K562 (cell line): ENCODE results near the gene SPDYE17. TPM values are rescaled to one million over a fixed set of nuclear protein-coding genes. Genes with fewer than 3 reads are reported as not detected.
"Not testable (repeated sequence)": the region's sequence is repeated elsewhere in the genome, so short reads cannot be mapped to it uniquely, and the experiment has no call there.

Experiments
- ATAC-seq: fragments of 200-7000 bp; cut with Tn5 transposase; 3 replicates; pipeline ENCODE4 v1.9.1; 2020; ENCODE audit warnings: moderate library complexity
- BruUV-seq: library from RNA; stranded (reverse); fragments of 400-500 nt; replicated peaks from 2 replicates; lab custom pipeline; 2021; lab: Mats Ljungman, UMichigan
- CTCF ChIA-PET: fragments of 300-600 bp; formaldehyde crosslinking; extraction: SDS; loops from one replicate; lab custom pipeline; 2021; ENCODE audit warnings: low intra/inter-chr PET ratio; lab: Yijun Ruan, JAX
- POLR2A ChIA-PET: fragments of 300-600, 350-650 bp; sonication (Branson Sonifier 250); formaldehyde crosslinking; extraction: SDS; loops from one replicate; lab custom pipeline; 2021; ENCODE audit warnings: antibody characterized with exemption, inconsistent platforms; lab: Yijun Ruan, JAX
- DNase-seq, 4 experiments: peaks; one replicate each; pipeline versions ENCODE4 v3.0.0 to v3.0.0-alpha.2; 2011 to 2018; ENCODE audit warnings: low spot score in 3 of 4, mixed read lengths in 3 of 4; ENCODE audit errors: extremely low read depth in 1 of 4
- FAIRE-seq: peaks from 2 replicates; lab custom pipeline; 2011; peaks lifted over from hg19 to GRCh38; lab: Jason Lieb, UNC
- H2AFZ ChIP-seq: 2 replicates; pipeline ENCODE4 v1.6.0; 2011; ENCODE audit warnings: low read depth, low read length, control low read depth, inconsistent platforms
- H3K27ac ChIP-seq: fragments of 200-600 bp; 3 replicates; pipeline ENCODE4 v1.8.0; 2011; ENCODE audit warnings: low read depth, mild to moderate bottlenecking, control low read depth, inconsistent platforms, low read length, moderate library complexity, mixed read lengths; ENCODE audit errors: extremely low read depth
- H3K27me3 ChIP-seq, 2 experiments: fragments of 300-600 bp in 1 of 2; 2 replicates in 1 of 2; 3 replicates in 1 of 2; pipeline versions ENCODE4 v1.6.0 to v1.8.0; 2011; ENCODE audit warnings: inconsistent platforms in 2 of 2, low read length in 2 of 2, mild to moderate bottlenecking in 1 of 2, mixed read lengths in 1 of 2, moderate library complexity in 1 of 2; ENCODE audit not compliant: control insufficient read depth in 2 of 2, insufficient read depth in 2 of 2
- H3K36me3 ChIP-seq: fragments of 300-600 bp; 3 replicates; pipeline ENCODE4 v1.8.0; 2011; ENCODE audit warnings: mild to moderate bottlenecking, low read length, inconsistent platforms; ENCODE audit not compliant: control insufficient read depth, insufficient read depth
- H3K4me1 ChIP-seq, 2 experiments: fragments of 200-600 bp in 1 of 2; replicated peaks in 1 of 2; 2 replicates in 1 of 2; 3 replicates in 1 of 2; pipeline versions ENCODE4 v1.5.1 to v1.8.0; 2011; ENCODE audit warnings: inconsistent platforms in 2 of 2, low read length in 2 of 2, mild to moderate bottlenecking in 1 of 2, mixed read lengths in 1 of 2, moderate library complexity in 1 of 2; ENCODE audit not compliant: control insufficient read depth in 2 of 2, insufficient read depth in 2 of 2
- H3K4me2 ChIP-seq: 2 replicates; pipeline ENCODE4 v1.6.1; 2011; ENCODE audit warnings: low read length, control low read depth, inconsistent platforms, mixed read lengths; ENCODE audit not compliant: insufficient read depth
- H3K4me3 ChIP-seq: fragments of 200-600 bp; sonication (generic), shearing (Covaris generic); 2 replicates; pipeline ENCODE4 v1.5.1; 2016; ENCODE audit warnings: control low read depth, inconsistent platforms
- H3K79me2 ChIP-seq: fragments of 200-600 bp; 3 replicates; pipeline ENCODE4 v1.8.0; 2011; ENCODE audit warnings: low read length, inconsistent platforms; ENCODE audit not compliant: control insufficient read depth, insufficient read depth
- H3K9ac ChIP-seq, 2 experiments: 2 replicates each; pipeline versions ENCODE4 v1.6.0 to v1.6.1; 2011; ENCODE audit warnings: low read depth in 2 of 2, low read length in 2 of 2, control low read depth in 1 of 2, inconsistent platforms in 1 of 2, mild to moderate bottlenecking in 1 of 2, mixed read lengths in 1 of 2; ENCODE audit not compliant: insufficient read depth in 1 of 2
- H3K9me1 ChIP-seq: one replicate; pipeline ENCODE4 v1.6.0; 2011; ENCODE audit warnings: inconsistent platforms, mild to moderate bottlenecking, low read length, moderate library complexity; ENCODE audit not compliant: control insufficient read depth, insufficient read depth
- H3K9me3 ChIP-seq: replicated peaks from 2 replicates; pipeline ENCODE4 v1.5.1; 2011; ENCODE audit warnings: low read depth, low read length, inconsistent platforms; ENCODE audit not compliant: control insufficient read depth, insufficient read depth
- H4K20me1 ChIP-seq: replicated peaks from 2 replicates; pipeline ENCODE4 v1.6.1; 2011; ENCODE audit warnings: low read length, inconsistent platforms, mixed read lengths; ENCODE audit not compliant: control insufficient read depth, insufficient read depth
- CEBPG ChIP-seq, 3 experiments: fragments of 200-800 bp in 1 of 3; sonication (Bioruptor generic) in 1 of 3; sonication (generic) in 1 of 3; formaldehyde crosslinking in 1 of 3; IDR thresholded peaks in 2 of 3; conservative IDR thresholded peaks in 1 of 3; 2 replicates each; pipeline versions ENCODE4 v1.6.1 to v1.8.0; 2016 to 2022; ENCODE audit warnings: missing compliant biosample characterization in 2 of 3, missing genetic modification characterization in 2 of 3, mild to moderate bottlenecking in 1 of 3, missing genetic modification reagents in 1 of 3
- WGBS: fragments of 100-300 bp; shearing (Covaris generic); methylation state at CpG from one replicate; pipeline ENCODE4 v1.1.6; 2016; ENCODE audit warnings: low coverage, mixed read lengths; ENCODE audit not compliant: insufficient coverage; ENCODE audit errors: missing lambda C conversion rate; 5-methylcytosine and 5-hydroxymethylcytosine counted together
- in situ Hi-C: fragments of 300-500 bp; cut with MboI; formaldehyde crosslinking; loops from 4 replicates; pipeline ENCODE4 v1.15.0; 2018; ENCODE audit warnings: inconsistent platforms, mixed read lengths
- intact Hi-C: fragments of 100-400 bp; cut with micrococcal nuclease; formaldehyde crosslinking; loops from 2 replicates; pipeline ENCODE4 v1.14.2; 2022
- polyA plus RNA-seq, 8 experiments: library from polyadenylated mRNA; depleted of rRNA in 4 of 8; stranded (reverse) in 5 of 8; unstranded in 3 of 8; fragments of >200 nt; fragmentation: Nextera tagmentation in 2 of 8; fragmentation: Illumina TruSeq in 1 of 8; extraction: Ambion mirVana in 2 of 8; extraction: Trizol in 1 of 8; gene quantifications; 2 replicates each; pipeline versions ENCODE4 v1.2.1 to v1.2.3, GENCODE V29; 2011 to 2014; ENCODE audit warnings: inconsistent platforms in 1 of 8, missing spikeins in 1 of 8
- total RNA-seq, 7 experiments: library from RNA; depleted of rRNA in 6 of 7; stranded (reverse); fragments of >200 nt in 6 of 7; fragmentation: Illumina TruSeq in 2 of 7; extraction: Trizol in 2 of 7; gene quantifications; 2 replicates each; pipeline versions ENCODE4 v1.2.1 to v1.2.3, GENCODE V29; 2011 to 2021; ENCODE audit warnings: low replicate concordance in 1 of 7

The SPDYE17 gene
- total and polyA plus RNA-seq, 9 of the 15 experiments (the other 6 are each of a cell fraction or from before 2014, with no cell fraction given) = not detected

DNA sequence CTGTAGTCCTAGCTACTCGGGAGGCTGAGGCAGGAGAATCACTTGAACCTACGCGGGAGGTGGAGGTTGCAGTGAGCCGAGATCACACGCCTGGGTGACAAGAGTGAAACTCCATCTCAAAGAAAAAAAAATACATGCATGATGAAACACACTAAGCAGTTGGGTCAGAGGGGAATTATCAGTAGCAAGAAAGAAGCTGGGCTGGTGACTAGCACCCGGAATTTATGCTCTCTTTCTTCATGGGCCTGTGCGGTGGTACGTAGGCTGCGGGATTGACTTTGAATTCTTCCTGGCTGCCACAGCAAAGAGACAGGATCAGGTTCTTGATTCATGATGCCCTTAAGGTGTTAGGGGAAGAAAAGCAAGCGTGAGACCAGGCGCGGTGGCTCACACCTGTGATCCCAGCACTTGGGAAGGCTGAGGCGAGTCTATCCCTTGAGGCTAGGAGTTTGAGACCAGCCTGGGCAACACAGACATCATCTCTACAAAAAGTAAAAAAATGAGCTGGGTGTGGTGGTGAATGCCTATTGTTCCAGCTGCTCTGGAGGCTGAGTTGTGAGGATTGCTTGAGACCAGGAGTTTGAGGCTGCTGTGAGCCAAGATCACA, 54.3 kb downstream of the SPDYE17 start:
- H3K9ac ChIP-seq = not testable (repeated sequence)
- peak; percentile 11 for FAIRE-seq

DNA sequence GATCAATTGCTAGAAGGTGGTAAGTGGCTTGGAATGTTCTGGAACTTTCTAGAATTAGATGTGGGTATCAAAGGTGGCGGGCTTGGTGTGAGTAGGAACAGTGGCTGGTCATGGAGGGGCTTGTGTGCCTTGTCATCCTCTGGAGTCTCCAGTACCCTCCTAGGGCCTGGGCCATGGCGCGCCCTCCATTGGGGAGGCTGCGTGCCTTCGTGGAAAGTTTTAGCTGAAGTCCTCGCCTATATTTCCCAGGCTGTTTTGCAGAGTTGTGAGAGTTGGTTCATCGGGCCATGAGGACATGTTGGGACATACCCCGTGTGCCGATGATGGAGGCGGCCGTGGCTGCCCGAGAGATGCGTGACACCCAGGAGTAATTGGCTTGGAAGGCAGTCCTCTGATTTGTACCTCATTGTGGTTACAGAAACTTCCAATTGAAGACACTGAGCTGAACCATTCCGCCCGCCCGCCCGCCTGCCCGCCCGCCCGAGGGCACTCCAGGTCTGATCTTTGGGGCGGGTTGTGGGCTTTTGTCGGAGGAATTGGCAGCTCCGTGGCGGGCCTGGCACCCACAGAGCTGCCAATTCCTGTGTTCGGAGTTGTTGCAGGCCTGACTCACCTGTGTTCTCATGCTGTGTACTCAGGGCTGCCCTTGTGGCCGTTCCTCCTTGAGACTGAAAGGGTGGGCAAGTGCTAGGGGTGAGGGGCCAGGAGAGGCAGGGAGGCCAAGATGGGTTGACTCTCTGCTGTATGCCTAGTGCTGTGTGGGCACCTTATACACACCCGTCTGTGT, 57.2 kb downstream of the SPDYE17 start:
- in situ Hi-C loops, FAIRE-seq, H3K9ac ChIP-seq, H2AFZ ChIP-seq, H3K4me3 ChIP-seq, H3K79me2 ChIP-seq, H3K4me2 ChIP-seq, H4K20me1 ChIP-seq, H3K27me3 ChIP-seq, H3K9me3 ChIP-seq, H3K27ac ChIP-seq, ATAC-seq, H3K9me1 ChIP-seq, CTCF ChIA-PET, POLR2A ChIA-PET, DNase-seq, H3K4me1 ChIP-seq, BruUV-seq, H3K36me3 ChIP-seq, intact Hi-C loops: not testable (repeated sequence)
- 89% methylated on average over 15 of the region's 27 CpGs for WGBS

More for the DNA sequence above, 54.3 kb downstream of the SPDYE17 start:
- H4K20me1 ChIP-seq; DNase-seq; H3K9me1 ChIP-seq; POLR2A ChIA-PET; H2AFZ ChIP-seq; in situ Hi-C loops; TF ChIP-seq CEBPG (CRISPR knock-in tag; IDR thresholded peaks at IDR 0.05): not testable (repeated sequence)
- peak in 1 of 2 experiments; percentile 15; a peak in 1 of 4 replicates for TF ChIP-seq CEBPG (tag; conservative IDR thresholded peaks at IDR 0.05 in 1 of 2, IDR thresholded peaks at IDR 0.05 in 1 of 2)
- TF ChIP-seq, all 486 proteins: peak for 1; not testable (repeated sequence) for 485
- H3K36me3 ChIP-seq, H3K4me2 ChIP-seq, intact Hi-C loops, BruUV-seq, H3K27me3 ChIP-seq, H3K4me3 ChIP-seq, H3K4me1 ChIP-seq, H3K9me3 ChIP-seq, CTCF ChIA-PET, H3K79me2 ChIP-seq, H3K27ac ChIP-seq: not testable (repeated sequence)
- WGBS = 68% methylated on average over 4 of the region's 13 CpGs
- peak; percentile 59 for ATAC-seq

DNA sequence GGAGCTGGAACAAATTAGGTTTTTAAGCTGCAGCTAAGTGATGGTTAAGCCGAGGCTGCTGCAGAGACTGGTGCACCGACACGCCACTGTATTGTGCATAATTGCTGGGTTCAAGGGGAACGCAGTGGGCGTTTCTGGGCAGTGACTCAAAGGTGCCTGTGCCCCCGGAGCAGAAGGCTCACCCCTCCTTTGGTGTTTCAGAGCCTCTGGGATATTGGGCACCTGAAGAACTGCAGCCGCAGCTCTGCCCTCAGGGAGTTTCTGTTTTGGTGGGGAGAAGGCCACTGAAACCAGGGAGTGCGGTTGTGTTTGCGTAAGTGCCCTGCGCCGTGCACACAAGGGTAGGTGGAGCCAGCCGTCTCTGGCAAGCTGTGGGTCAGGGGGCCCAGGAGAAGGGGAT, 57.8 kb downstream of the SPDYE17 start:
- H3K4me3 ChIP-seq, BruUV-seq, H3K9me3 ChIP-seq, H3K4me1 ChIP-seq, H4K20me1 ChIP-seq, H3K36me3 ChIP-seq, intact Hi-C loops, H2AFZ ChIP-seq, CTCF ChIA-PET, H3K9me1 ChIP-seq, POLR2A ChIA-PET, H3K4me2 ChIP-seq, FAIRE-seq, H3K27me3 ChIP-seq, ATAC-seq, H3K27ac ChIP-seq, in situ Hi-C loops, H3K79me2 ChIP-seq, DNase-seq, H3K9ac ChIP-seq: not testable (repeated sequence)
- WGBS = 98% methylated on average over 4 of the region's 12 CpGs
